ENCODE measurements around the gene ZFR2.

The ZFR2 gene

DNA sequence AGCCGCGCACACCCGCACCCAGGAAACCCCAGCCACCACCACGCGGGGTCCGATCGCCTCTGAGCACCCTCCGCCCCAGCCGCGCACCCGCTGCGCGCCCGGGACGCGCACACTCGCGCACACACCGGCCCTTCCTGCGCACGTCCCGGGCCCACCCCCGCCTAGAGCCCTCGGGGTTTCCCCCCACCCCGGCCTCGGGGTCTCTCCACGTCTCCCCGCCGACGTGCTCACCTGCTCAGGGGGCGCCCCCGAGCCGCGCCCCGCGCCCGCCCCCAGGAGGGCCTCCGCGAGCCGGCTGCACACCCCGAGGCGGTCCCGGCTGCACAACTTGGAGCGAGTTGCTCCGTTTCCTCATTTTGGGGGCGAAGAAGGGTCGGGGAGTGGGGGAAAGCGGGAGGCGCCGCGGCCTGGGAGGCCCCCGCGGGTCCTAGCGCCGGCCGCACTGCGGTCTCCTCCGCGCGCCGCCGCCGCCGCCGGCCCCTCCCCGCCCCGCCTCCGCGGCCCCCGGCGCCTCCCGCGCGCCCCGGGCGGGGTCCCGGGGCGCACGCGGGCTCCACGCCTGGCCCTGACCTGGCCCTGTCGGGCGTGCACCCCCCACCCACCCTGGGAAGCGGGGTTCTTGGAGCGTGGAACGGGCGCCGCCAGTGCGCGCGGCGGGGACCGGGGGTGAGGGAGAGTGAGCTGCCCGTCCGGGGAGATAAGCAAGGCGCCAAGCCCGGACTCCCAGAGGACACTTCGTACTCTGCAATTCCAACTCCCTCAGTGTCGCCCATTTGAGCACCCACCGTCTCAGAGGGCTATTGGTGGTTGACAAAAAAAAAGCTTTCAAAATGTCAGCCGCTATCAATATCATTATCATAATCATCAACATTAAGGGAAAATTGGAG lies 82.7 kb downstream of the ZFR2 start, which contains the start of gene MATK:
MATK (minus strand) TSS at position 444 of the 887 bp plus-strand sequence. CDS start 1,246 bp downstream, outside the sequence.
- no peak for DNase-seq

DNA sequence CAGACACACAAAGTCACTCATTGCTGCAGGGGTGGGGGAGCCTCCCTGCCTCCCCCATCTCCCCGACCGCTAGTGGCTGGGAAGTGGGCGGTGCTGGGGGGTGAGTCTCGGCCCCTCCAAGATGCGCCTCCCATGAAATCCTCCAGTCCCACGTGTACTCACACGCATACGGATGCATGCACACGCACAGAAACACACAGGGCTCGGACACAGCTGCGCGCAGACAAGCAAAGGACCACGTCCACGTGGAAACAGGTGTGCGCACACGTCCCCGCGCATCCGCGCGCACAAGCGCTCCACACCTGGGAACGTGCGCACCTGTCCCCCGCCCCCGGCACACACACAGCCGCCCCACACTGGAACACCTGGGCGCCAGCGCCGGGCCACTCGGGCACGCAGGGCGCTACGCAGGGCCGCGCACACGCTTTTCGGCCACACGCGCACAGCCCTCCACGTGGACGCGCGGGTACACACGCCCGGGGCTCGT lies 83.3 kb downstream of the ZFR2 start:
- DNase-seq: no peak

DNA sequence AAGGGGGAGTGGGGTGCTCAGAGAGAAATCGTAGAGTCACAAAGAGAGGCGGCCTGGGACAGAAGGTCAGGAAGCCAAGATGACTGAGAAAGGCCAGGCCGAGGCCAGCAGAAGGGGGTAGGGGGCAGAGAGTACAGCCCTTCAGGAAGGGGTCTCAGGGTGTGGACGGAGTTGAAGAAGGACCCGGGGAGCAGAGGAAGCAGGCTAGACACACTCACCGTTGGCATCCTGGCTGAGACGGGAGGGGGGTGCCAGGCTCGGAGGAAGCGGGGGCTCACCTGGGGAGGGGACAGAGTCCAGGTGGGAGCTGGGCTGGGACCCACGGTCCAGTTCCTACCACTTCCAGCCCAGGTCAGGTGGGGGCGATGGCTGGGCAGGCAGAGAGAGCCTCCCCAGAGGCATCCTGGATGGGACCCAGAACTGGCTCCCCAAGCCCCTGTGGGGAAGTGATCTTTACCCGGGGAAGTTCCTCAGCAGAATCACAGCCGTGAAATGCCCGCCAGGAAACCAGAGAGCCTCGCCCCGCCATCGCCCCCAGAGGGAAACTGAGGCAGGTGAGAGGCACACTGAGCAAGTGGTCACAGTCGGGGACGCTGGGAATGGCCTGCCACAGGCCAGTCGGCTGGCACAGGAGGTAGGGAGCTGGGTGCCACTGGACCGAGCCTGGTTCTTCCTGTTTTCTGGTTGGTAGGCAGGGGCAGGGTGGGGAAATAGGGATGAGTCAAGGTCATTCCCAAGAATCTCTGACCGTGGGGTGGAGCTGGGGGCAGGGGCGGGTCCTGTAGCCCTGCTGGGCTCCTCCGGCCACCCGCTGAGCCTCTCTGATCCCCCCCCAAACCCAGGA lies 84.0 kb downstream of the ZFR2 start:
- no peak for DNase-seq

DNA sequence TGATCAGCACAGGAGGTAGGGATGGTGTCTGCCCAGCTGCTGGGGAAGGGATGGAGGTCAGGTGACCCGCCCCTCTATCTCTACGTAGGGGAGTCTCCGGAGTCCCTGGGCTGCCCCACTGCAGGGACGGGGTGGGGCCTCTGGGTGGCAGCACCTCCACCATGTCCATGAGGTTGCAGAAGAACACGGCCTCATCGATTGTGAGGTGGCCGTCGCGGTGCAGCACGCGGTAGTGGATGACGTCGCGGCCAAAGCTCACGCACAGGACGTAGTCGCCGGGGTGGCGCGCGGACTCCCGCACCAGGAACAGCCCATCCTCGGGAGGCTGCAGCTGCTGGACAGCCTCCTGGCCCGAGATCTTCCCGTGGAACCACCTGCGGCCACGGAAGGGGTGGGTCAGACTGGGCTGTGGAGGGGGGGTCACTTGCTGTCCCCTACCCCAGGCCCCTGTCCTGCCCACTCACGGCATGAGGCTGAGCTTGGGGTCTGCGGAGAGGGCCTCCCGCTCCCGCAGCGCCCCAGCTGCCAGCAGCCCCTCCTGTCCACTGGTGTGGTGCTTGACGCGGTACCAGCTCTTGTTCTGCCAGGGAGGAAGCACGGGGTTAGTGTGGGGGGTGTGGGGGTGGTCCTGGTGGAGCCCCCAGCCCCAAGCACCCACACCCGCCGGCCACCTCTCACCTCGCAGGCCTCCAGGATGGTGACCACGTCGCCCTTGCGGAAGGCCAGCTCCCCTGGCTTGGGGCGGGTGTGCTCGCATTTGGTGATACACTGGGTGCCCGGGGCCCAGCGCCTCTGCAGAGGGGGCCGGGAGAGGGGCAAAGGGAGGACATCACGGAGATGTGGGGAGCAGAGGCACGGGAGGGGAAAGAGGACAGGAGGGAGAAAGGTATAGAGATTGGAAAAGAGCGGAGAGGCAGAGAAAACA lies 84.9 kb downstream of the ZFR2 start:
- peak; percentile 33 for DNase-seq

DNA sequence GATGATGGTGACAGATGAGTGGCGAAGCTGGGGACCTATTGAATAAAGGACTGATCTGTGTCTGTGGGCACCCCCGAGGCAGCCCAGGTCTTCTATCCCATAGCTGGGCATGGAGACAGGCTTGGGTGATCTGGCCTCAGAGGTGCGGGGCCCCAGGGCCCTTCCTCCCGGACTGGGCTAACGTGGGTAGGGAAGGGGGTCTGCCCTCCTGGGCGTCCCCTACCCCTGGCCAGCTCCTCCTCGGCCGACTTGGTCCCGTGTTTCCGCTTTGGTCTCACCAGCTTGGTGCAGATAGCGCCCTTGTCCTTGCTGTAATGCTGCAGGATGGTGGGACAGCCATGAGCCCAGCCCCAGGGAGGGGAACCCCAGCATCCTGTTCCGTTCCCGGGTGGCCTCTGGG lies 85.9 kb downstream of the ZFR2 start:
- no peak for DNase-seq

DNA sequence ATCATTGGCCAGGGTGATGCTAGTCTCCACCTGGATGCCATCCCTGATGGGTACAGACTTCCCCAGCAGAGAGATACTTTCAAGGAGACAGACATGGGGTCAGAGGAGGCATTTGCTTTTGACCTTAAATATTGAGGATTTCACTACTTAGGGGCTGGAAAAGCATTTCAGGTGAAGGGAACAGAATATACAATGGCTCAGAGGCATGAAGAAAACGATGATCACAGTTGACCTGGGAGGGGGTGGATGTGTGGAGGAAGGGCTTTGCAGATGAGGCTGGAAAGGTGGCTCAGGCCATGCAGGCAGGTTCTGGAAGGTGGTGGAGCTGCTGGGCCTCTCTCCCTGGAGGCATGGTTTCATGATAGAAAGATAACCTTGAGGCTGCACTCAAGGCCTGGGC lies 86.5 kb downstream of the ZFR2 start:
- no peak for DNase-seq

DNA sequence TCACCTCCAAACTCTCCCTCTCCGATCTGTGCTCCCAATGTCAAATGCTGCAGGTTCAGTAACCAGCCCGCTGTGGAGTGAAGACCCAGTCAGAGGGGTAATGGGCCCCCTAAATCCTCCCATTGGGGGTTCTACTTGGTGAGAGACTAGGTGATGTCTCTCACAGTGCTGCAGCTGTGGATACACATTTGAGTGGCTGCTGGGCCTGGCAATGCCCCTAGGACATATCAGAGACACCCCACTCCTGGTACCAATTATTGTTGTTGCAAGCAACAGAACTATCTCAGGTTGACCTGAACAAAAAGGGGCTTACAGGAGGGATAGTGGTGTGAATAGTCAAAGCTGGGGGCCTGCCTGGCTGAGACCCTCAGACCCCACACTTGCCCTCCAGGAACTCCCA lies 87.2 kb downstream of the ZFR2 start:
- no peak for DNase-seq

DNA sequence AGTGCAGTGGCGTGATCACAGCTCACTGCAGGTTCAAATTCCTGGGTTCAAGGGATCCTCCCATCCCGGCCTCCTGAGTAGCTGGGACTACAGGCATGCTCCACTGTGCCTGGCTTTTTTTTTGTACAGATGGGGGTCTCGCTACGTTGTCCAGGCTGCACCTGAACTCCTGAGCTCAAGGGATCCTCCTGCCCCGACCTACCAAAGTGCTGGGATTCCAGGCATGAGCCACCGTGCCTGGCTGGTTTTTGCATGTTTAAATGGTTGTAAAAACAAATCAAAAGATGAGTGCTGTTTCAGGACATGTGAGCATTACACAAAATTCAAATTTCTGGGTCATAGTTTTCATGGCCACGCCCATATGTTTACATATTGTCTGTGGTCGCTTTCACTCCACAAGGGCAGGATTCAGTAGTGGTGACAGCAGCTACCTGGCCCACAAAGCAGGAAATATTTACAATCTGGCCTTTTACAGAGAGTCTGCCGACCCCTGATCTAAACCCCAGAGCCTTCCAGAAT lies 88.0 kb downstream of the ZFR2 start:
- no peak for DNase-seq

DNA sequence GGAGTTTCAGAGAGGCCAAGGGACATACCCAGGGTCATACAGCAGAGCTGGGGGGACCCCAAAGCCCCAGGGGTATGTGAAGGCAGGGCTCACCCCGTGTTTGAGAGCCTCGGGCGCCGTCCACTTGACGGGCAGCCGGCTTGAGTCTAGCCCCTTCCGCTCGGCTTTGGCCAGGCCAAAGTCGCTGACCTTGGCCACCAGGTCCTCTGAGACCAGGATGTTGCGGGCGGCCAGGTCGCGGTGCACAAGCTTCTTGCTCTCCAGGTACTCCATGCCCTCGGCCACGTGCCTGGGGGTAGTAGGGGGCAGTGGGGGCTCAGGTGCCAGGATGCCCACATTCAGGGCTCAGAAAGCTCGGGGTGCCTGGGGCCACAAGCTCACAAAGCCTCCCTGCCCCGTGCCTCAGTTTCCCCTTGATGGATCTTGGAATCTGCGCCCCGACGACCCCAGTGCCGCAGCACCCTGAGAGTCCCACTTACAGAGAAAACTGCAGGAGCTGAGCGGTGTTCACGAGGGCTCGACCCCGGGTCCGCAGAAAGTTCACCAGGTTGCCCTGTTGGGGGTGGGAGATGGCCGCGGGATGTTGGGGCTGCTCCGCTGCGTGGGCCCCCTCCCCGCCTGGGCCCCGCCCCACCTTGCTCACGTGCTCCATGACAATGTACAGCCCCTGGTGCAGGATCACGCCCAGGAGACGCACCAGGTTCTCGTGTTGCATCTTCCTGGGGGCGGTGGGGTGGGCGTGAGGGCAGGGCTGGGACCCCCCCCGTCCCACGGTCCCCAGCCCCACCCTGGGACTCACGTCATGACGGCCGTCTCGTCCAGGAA lies 89.7 kb downstream of the ZFR2 start:
- no peak for DNase-seq

DNA sequence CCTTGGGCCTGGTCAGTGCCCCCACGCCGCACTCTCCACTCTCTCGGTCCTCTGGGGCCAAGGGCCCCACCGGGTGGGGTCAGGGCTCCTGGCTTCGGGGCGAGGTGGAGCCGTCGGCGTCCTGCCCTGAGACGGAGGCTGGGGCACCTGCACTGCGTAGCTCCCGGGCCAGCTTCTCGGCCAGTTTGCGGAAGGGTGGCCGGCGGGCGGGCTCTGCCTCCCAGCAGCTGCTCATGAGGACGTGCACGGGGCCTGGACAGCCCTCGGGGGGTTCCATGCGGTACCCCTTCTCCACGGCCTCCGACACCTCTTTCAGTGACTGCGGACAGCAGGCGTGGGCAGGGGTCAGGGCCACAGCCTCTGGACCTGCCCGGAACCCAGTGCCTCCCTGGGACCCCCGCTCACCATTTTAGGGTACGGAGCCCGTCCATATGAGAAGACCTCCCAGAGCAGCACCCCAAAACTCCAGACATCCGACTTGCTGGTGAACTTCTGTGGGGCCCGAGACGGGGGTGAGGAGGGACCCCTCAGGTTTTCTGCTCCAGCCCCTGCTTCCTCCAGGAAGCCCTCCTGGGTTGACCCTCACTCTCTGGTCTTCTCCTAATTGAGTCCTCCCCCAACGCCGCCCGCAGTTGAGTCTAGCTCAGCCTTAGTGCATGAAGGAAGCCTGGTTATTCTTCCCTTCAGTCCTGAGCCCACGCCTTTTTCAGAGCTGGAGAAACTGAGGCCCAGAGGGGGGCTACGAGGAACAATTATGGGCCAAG lies 90.6 kb downstream of the ZFR2 start:
- no peak for DNase-seq

DNA sequence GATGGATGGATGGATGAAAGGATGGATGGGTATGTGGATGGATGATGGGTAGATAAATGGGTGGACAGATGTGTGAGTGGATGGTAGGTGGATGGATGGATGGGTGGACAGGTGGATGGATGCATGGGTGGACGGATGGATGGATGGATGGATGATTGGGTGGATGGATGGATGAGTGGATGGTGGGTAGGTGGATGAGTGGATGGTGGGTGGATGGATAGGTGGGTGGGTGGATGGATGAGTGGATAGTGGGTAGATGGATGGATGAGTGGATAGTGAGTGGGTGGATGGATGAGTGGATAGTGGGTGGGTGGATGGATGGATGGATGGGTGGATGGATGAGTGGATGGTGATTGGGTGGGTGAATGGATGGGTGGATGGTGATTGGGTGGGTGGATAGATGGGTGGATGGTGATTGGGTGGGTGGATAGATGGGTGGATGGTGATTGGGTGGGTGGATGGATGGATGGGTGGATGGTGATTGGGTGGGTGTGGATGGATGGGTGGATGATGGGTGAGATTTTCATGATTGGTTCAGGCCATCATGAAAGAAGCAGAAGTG lies 92.3 kb downstream of the ZFR2 start:
- no peak for DNase-seq

DNA sequence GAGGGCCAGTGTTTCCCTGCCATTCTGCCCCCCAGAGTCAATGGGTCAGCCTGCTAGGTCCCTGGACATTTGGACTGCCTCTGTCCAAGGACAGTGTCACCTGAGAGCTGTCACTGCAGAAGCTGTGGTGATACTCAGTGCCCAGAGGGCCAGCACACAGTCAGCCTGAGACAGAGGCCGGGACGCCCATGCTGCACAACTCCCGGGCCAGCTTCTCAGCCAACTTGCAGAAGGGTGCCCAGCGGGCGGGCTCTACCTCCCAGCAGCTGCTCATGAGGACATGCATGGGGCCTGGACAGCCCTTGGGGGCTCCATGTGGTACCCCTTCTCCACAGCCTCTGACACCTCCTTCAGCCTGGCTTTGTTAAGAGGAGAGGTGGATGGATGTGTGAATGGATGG lies 93.0 kb downstream of the ZFR2 start:
- DNase-seq: no peak

DNA sequence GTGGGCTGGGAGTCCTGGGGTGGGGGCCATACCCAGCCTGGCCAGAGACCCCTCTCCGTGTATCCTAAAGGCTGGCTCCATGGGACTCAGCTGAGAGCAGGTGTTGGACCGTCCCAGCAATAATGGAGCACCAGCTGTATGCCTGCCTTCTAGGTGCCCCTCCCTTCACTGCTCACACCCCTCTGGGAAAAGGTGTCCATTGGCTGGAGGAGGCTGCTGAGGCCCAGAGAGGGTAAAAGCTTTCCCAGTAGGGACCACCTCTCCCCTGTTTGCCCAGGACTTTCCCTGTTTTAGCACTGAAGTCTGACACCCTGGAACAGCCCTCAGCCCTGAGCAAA lies 93.5 kb downstream of the ZFR2 start:
- DNase-seq: no peak

DNA sequence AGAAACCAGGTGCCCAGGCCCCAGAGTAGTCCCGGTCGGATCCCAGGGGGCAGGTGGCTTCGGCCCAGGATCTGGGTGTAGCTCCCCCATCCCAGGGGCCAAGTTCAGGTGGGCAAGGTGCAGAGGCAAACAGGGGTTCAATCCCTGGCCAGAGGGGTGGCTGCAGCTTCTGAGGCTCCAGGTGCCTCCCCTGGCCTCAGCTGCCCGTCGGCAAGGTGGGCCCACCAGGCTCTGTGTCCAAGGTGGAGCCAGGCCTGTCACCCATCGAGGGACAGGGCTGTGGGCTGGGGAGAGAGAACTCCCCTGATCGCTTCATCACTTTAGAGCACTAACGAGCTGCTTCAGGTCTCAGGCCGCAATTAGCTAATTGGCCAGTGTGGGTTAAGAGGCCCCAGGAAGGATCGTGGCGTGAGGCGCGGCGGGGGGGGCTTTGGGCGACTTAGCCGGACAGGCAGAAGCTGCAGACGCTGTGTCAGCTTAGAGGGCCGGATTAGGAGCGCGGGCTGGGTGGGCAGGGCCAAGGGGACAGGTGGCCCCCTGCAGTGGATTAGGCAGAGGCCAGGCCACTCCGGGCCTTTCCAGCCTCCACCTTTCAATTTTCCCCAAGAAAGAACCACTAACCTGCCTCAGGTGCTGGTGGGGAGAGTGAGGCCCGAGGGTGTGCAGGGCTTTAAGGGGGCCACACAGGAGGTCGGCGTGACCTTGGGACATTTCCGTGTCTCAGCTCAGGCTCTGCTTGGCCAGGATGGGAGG lies 94.0 kb downstream of the ZFR2 start:
- DNase-seq: no peak

DNA sequence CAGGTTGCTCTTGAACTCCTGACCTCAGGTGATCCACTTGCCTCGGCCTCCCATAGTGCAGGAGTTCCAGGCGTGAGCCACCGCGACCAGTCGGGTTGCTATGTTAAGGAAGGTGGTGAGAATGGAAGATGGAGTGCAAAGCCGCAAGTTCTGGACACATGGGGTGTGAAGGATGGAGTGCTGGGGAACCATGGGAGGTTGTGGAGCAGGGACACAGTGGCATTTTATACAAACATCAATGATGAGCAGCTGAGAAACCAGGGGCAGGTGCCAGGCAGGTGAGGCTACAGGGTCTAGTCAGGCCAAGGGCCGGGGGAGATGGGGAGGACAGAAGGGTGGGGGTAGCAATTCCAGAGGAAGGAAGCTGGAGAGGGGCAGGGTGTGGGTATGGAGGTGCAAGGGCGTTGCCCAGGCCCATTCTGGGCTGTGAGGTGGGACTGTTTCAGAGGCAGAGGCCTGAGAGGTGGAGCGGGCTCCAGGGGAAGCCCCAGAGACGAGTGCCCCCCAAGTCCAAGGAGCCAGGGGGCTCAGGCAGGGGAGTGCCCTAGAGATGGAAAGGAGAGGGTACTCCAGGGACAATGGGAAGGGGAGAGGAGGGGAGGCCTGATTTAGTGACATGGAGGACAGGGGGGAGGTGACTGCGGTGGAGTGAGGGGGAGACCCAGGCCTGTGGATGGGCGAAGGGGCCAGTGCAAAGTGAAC lies 94.9 kb downstream of the ZFR2 start:
- DNase-seq: no peak

DNA sequence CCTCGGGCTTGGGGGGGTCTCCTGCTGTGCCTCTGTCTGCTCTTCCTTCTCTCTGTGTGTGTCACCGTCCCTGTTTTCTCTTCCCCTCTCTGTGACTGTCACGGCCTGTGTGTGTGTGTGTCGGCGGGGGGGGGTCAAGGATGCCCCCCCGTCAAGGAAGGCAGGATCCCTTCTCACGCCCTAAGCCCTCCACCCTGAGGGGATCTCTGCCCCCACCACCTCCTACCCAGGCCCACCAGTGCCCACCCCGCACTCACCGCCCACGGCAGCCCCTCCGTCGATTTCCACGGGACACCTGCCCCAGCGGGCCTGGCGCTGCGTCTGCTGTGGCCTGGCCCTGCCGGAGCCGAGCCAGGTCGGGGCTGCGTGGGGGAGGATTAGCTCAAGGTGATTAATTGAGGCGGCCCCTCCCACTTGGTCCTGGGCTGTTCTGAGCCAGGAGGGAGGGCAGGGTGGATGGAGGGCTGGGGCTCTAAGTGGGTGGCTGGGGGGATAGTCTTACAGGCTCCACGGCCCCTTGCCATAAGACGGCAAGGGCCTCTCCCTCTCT lies 96.9 kb downstream of the ZFR2 start, which contains the start of gene RAX2:
RAX2 (minus strand) TSS at position 323 of the 550 bp plus-strand sequence. CDS start 486 bp downstream, outside the sequence.
- no peak for DNase-seq

DNA sequence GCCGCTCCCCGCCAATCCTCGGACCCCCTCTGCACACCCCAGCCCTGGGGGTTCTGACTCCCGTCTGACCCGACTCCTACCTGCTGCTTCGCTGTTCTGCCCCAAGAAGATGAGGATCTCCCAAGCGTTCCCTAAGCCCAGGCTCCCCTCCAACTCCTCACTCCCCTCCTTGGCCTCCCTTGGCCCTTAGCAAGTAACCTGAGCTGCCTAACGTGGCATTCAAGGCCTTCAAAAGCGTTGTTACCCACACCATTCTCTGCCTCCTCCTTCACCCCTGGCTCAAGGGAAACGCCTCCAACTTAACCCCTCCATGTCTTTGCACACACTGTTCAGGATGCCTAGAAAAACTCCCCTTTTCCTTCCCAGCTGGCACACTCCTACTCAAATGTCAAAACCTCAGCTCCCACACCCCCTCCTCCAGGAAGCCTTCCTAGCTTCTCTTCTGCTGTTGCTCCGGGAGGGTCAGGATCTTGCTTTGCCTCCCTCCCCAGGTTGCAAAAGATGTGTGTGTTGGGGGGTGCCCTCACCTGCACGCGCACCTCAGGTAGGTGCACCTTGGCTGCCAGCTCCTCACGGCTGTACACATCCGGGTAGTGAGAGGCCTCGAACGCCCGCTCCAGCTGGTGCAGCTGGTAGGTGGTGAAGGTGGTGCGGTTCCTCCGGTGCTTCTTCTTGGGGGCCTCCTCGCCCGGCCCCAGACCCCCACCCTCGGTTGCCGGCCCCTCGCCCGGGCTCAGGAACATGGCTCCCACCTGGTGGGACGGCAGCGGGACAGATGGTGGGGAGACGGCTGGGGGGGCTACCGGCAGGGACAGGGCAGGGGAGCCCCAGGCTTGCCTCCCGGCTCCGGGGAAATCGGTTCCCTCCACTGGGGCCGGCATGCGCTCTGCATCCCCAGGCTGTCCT lies 97.6 kb downstream of the ZFR2 start:
- no peak for DNase-seq

Measured in NCI-H1105 treated with DMSO at 0.1 percent for 48 hours (cell line).